GM19240 (cell line): Measurements from ENCODE around the gene TACSTD2.
"Not testable (repeated sequence)": the region's sequence is repeated elsewhere in the genome, so short reads cannot be mapped to it uniquely, and the experiment has no call there.

ENCODE experiments used
- DNase-seq: peaks from one replicate; pipeline ENCODE4 v3.0.0; 2011; ENCODE audit warnings: low spot score; ENCODE audit not compliant: insufficient read length

Gene TACSTD2

GRCh38 chr1:58588396-58588795, 11.3 kb upstream of the TACSTD2 start:
- no peak for DNase-seq

DNA sequence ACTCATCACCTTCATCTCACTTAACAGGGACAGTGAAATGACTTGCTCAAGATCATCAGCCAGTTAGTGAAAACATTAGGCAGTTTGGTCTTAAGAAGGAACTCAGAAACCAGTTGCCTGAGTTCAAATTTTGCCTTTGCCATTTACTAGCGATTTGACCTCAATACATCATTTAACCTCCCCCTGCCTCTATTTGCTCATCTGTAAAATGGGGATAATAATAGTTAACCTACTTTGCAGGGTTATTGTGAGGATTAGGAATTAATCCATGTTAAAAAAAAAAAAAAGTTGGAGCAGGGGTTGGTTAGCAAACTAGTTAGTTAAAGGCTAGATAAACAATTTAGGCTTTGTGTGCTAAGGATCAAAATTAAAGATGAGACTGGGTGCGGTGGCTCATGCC, 10.6 kb upstream of the TACSTD2 start:
- no peak for DNase-seq

GRCh38 chr1:58586271-58586670, 9.2 kb upstream of the TACSTD2 start:
- DNase-seq, result no peak

DNA sequence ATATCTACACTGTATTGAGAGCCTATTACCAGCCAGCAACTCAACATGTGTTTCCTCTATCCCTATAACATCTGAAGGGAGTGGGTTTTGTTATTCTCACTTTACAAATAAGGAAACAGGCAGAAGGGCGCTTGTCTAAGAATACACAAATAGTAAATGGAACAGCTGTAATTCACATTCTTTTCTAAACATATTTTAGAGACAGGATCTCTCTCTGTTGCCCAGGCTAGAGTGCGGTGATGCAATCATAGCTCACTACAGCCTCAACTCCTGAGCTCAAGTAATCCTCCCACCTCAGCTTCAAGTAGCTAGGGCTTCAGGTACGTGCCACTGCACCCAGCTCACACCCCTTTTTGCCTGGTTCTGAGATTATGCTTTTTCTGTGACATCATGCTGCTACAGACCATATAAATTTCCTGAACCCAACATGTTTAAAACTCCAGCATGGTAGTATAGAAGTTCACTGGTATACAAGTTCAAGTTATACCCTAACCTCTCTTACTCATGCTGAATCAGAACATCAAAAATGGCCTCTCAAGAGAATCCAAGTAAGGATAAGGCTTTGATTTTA, 8.6 kb upstream of the TACSTD2 start:
- no peak for DNase-seq

- DNase-seq, result no peak
These were observed 8.1 kb upstream of the TACSTD2 start for GRCh38 chr1:58585166-58585565.

DNA sequence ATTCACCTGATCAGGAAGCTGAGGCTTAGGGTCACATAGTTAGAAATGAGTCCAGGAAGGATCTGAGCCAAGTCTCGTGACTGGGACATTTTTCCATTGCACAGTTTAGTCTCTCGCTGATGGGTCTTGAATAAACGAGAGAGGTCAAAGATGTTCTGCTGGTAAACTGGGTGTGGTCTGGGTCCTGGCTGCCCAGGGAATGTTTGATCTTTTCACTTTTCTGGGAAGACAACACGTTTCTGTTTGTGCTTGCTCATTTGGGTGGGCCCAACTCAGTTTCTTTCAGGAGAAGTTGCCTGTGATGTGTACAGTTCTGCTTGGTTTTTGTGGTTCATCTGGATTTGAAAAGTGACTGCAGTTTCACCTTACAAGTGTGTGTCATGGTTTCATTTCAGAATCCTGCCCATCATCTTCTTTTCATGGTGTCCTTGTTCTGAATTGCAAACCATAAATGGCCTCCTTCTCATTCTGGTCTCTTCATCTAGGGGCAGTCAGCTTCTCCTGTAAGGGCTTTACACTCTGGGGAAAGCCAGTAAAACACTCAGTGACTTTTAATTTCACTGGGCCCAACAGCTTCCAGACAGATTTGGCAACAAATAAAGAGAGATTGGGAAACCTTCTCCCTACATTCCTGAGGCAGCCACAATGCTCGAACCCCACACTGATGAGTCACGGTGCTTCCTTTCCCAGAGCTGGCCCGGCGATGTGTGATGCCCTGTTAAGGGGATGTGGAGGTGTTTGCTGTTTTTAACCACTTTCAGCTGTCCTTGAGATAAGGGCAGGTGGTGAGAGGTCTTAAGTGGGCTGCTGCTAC, 7.2 kb upstream of the TACSTD2 start:
- no peak for DNase-seq

DNA sequence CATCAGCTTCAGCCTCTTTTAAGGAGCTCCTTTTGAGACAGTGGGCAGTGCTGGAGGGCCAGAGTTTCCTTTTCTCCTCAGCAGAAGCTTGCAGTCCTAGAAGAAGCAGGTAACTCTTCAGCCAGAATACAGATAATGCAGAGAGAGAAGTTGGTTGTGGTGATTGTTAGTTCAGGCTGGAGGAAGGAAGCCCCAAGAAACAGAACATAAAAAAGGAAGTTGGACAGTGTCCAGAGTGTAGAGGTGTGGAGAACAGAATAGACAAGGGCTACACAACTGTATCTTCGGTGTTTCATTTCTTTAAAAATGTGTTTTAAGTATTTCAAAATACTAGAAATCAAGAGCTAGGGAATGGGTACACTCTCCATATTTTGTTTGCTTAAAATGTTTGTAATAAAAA, 6.4 kb upstream of the TACSTD2 start:
- DNase-seq, result no peak

DNA sequence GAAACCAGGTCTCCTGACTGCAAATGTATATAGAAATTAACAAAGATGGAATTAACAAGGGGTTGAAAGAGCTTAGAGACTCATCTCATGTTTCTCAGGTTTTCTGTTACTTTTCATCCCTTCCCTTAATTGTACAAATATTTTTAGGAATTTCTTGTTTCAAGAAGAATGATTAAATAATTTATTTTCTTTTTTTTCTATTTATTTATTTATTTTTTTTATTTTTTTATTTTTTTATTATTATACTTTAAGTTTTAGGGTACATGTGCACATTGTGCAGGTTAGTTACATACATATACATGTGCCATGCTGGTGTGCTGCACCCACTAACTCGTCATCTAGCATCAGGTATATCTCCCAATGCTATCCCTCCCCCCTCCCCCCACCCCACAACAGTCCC, 5.1 kb upstream of the TACSTD2 start:
- DNase-seq, result not testable (repeated sequence)

DNA sequence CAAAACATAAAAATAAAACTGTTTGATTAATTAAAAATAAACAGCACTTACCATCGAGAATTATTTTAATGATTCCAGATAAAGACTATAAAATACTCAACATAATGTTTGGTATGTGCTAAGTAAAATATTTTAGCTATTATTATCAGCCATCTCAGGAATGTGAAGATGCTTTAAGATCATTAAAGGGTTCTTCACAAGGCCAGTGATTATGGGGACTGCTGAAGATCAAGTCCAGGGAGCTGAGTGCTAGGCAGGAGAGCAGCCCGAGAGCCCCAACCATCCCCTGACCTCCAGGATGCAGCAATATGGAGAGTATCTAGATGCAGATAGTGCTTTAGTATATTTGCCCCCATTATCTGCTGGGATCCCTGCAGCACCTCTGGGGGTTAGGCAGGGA, 4.6 kb upstream of the TACSTD2 start:
- no peak for DNase-seq

GRCh38 chr1:58580186-58580585, 3.1 kb upstream of the TACSTD2 start:
- no peak for DNase-seq

- DNase-seq, result no peak
These were observed 590 bp upstream of the TACSTD2 start for GRCh38 chr1:58577654-58578030.

GRCh38 chr1:58576325-58576726, 726 bp downstream of the TACSTD2 start:
- DNase-seq, result no peak

GRCh38 chr1:58575551-58576324, 1.3 kb downstream of the TACSTD2 start:
- DNase-seq, result no peak

GRCh38 chr1:58574816-58575215, 2.2 kb downstream of the TACSTD2 start:
- DNase-seq, result no peak

GRCh38 chr1:58573705-58574591, 3.1 kb downstream of the TACSTD2 start:
- peak; percentile 66 for DNase-seq

GRCh38 chr1:58573138-58573537, 3.9 kb downstream of the TACSTD2 start:
- no peak for DNase-seq

DNA sequence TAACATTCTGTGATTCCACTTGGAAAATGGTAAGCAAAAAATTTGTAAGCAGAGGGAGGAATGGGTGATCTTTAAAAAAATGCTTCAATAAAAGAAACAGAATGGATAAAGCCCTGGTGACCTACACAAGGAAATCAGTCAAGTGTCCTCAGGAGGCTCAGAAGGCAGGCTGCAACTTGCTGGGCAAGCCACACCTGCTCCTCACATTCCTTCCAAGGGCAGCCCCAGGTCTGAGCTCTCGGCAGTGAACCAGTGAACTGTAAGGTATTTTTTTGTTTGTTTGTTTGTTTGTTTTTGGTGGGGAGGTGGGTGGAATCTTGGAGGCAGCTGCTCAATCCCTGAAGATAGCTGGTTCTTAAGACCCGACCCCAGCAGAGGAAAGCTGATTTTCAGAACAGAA, 4.4 kb downstream of the TACSTD2 start:
- DNase-seq, result no peak

GRCh38 chr1:58571616-58572015, 5.4 kb downstream of the TACSTD2 start:
- DNase-seq, result no peak

- no peak for DNase-seq
These were observed 6.2 kb downstream of the TACSTD2 start for GRCh38 chr1:58570817-58571216.

GRCh38 chr1:58570094-58570493, 7.0 kb downstream of the TACSTD2 start:
- DNase-seq, result no peak

DNA sequence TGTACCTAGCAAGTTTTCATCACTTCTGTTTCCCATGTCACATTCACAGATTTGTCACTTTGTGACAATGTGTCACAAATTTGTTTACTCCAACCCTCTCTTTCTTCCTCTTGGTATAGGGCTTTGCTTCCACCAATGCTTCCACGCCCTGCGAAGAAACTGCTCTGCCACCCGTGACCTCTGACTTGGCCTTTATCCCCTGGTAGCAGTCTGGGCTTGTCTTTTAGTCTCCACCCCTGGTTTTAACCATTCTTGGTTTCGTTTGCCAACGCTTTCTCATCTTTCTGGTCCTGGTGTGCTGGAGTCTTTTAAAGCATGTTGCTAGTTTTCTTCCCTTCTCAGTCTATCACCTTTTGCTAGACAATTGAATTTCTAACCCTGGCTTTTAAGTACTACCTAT, 8.1 kb downstream of the TACSTD2 start:
- DNase-seq, result no peak
